ENCODE results near the gene INTS1.

The INTS1 gene

DNA sequence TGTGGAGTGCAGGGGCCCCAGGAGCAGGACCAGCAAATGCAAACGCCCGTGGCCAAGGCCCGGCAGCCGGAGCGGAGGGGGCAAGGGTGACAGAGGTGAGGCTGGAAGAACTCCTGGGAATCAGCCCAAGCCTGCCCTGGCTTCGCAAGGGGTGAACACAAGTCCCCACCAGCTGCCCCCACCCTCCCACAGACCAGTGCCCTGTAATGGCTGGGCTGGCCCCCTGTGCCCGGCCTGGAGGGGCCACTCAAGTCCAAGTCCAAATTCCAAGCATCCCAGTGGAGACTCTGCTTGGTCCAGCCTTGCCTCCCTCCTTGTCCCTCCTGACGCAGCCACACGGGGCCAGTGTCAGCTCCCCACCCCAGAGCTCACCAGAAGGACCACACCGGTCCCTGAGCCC, 73.0 kb downstream of the INTS1 start:
- no peak for DNase-seq (ENCODE audit: low read depth)

DNA sequence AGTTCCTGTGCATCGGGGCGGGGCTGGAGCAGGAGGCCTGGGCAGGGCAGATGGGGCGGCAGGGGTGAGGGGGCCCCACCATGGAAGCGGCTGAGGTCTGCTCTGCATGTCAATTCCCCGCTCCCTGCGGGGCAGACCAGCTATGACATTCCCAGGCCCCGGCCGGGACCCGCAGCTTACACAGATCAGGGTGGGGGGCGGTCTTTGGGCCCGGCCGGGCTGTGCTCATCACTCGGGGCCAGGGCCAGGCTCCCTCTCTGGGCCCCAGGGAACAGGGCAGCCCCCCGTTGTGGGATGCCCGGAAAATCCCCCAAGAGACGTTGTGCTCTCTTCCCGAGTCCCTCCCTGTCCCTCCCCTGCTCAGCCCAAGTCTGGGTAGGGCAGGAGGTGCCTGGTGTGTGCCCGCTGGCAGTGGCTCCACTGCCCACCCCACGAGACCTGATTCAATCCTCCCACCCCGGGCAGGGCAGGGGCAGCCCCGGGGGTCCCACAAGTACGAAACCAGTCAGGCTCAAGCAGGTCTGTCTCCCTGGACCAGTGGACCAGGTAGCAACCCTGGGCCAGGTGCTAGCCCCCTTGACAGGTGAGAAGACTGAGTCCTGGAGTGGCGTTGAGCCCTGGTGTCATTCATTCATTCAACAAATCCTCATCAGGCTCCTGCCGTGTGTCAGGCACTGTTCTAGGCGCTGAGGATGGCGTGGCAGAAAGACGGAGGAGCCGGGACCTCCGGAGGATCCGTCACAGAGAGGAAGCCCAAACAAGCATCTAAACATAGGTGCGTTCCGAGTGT, 73.9 kb downstream of the INTS1 start:
- no peak for DNase-seq (ENCODE audit: low read depth)

DNA sequence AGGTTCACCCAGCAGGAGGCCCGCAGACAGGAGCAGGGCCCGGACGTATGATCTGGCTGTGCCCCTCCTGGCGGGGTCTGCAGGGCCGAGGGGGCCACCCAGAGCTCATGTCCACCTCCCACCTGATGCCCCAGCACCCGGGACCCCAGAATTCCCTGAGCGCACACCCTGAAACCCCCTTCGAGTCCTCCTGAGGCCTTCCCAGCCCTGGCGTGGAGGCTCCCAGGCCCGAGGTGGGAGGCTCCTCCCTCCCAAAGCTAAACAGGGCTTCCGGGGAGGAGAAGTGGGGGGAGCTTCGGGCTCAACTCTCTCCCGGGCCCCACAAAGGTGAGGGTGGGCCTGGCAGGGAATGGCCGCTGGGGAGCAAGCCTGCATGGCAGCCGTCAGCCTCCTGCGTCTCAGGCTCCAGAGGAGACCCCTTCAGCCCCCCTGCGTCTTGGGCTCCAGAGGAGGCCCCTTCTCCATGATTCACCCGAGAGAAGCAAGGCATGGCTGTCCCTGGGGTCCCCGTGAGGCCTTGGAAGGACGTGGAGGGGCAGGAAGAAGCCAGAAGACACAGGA, 75.2 kb downstream of the INTS1 start:
- no peak for DNase-seq (ENCODE audit: low read depth)

DNA sequence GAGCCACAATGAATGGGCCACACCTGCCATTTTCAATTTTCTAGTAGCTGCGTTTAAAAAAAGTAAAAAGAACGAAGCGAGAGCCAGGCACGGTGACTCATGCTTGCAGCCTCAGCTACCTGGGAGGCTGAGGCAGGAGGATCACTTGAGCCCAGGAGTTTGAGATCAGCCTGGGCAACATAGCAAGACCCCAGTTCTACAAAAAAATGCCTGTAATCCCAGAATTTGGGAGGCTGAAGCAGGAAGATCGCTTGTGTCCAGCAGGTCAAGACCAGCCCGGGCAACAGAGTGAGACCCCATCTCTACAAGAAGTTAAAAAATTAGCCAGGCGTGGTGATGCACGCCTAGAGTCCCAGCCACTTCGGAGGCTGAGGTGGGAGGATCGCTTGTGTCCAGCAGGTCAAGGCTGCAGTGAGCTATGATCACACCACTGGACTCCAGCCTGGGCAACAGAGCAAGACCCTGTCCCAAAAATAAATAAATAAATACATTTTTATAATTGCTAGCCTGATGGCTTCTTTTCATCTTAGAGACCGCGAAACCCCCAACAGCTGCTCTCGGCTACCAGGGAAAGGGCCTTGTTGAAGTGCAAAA, 77.0 kb downstream of the INTS1 start:
- no peak for DNase-seq (ENCODE audit: low read depth)

DNA sequence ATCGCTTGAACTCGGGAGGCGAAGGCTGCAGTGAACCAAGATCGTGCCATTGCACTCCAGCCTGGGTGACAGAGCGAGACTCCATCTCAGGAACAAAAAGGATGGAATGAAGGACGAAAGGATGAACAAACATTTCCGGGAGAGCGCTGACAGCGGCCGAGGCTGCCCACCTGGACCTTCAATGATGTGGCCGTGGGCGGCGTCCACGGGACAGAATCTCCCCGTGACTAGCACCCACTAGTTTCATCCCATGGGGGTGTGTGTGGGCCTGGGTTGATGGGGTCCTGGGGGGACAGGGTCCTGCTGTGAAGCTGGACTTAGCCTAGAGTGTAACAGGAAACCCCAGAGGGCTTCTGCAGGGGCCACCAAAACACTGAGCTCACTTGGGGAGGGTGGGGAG, 77.7 kb downstream of the INTS1 start:
- DNase-seq (ENCODE audit: low read depth), result no peak

DNA sequence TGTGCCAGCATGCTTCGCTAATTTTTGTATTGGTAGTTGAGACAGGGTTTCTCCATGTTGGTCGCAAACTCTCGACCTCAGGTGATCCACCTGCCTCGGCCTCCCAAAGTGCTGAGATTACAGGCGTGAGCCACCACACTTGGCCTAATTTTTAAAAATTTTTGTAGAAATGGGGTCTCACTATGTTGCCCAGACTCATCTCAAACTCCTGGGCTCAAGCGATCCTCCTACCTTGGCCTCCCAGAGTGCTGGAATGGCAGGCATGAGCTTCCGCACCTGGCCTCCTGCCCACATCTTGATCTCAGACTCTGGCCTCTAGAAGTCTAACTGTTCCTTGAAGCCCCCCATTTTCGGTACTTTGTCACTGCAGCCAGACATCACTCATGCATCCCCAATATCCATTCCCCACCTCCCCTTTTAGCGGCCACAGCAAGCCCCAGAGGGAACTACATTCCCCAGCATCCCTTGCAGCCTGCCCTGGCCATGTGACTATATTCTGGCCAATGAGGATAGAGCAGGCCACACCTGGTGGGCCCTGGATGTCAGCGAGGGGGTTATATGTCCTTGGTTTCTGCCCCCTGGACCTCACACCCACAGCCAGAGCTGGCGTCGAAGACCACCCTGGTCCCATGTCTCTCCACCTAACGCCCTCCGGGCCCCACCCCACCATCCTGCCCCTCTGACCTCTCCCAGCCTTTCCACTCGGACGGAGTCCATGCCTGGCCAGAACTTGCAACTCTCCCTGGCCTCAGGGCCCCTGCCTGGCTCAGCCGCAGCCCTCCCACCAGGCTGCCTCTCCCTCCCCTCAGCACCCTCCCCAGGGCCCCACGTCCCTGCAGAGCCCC, 78.7 kb downstream of the INTS1 start:
- DNase-seq (ENCODE audit: low read depth), result no peak

DNA sequence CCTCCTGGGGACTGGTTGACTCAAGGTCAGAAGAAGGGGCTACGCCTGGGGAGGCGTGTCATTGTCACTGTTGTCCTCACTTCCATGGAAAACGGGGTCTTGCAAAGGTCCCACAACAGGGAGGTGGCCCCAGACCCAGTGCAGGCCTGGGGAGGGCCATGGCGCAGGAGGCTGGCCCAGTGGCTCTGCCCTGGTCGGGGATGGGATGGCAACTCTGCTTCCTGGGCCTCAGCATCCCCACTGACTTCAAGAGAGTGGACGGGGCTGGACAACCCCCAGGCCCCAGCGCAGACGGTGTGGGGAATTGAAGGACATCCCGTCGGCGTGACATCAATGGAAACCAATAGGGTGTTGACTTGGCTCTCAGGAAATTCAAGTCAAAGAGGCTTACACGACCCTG, 80.1 kb downstream of the INTS1 start:
- DNase-seq (ENCODE audit: low read depth), result no peak

DNA sequence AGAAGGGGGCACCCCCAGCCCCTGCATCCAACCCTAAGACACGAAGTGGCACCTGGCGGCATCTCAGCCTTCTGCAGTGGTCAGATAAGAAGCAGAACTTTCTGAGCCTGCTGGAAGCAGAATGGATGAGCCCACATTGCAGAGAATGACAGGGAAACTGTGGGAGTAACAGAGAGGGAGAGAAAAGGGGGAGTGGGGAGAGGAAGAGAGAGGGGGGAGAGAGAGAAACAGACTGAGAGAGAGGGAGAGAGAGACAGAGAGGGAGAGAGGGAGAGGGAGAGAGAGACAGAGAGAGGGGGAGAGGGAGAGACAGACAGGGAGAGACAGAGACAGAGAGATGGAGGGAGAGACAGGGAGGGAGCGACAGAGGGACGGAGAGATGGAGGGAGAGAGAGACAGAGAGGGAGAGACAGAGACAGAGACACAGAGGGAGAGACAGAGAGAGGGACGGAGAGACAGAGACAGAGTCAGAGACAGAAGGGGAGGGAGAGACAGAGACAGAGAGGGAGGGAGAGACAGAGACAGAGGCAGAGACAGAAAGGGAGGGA, 80.9 kb downstream of the INTS1 start:
- no peak for DNase-seq (ENCODE audit: low read depth)

DNA sequence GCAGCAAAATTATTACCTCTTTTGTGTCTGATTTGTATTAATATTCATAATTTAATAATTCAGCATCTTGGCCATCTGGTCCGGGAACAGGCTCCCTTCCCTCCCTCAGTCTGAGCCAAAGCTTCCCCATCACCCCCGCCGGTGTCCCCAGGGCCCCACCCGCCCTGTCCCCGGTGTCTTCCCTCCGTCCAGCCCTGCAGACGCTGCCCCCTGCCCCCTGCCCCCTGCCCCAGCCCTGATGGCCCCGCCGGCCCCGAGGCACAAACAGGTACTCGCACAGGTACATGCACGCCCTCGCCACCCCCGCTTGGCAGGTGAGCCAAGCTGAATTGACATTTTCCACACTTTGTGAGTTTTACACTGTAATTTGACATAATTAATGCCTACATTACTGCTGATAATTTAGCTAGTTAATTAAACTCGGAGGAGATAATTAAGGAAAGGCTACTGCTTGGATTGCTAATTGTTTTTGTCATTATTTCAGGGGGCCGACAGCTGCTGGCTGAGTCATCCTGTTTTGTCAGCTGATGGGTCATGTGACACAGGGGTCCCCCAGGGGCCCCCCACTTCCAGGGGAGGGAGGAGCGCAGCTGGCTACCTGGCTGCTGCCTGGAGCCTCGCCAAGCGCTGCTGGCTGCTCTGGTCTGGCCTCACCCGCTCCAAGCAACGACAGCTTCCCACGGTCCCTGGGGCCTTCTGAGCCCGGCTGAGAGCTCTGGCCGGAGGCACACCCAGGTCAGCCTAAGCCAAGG, 81.5 kb downstream of the INTS1 start:
- no peak for DNase-seq (ENCODE audit: low read depth)

DNA sequence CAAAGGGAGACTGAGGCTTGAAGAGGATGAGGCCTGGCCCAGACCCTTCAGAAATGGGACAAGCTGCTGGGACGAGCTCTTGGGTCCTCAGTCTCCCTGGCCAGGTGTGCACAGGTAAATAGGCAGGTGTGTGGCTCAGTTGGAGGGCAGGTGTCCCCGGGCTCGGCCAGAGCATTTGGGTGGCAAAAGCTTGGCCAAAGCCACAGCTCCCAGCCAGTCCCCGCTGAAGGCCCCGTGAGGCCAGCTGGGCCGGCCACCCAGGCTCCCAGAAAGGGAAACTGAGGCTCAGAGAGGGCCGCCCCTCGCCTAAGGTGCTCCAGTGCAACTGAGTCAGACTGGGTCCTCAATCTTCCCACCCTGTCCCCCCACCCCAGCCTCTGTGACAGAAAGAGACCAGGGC, 82.2 kb downstream of the INTS1 start:
- no peak for DNase-seq (ENCODE audit: low read depth)

DNA sequence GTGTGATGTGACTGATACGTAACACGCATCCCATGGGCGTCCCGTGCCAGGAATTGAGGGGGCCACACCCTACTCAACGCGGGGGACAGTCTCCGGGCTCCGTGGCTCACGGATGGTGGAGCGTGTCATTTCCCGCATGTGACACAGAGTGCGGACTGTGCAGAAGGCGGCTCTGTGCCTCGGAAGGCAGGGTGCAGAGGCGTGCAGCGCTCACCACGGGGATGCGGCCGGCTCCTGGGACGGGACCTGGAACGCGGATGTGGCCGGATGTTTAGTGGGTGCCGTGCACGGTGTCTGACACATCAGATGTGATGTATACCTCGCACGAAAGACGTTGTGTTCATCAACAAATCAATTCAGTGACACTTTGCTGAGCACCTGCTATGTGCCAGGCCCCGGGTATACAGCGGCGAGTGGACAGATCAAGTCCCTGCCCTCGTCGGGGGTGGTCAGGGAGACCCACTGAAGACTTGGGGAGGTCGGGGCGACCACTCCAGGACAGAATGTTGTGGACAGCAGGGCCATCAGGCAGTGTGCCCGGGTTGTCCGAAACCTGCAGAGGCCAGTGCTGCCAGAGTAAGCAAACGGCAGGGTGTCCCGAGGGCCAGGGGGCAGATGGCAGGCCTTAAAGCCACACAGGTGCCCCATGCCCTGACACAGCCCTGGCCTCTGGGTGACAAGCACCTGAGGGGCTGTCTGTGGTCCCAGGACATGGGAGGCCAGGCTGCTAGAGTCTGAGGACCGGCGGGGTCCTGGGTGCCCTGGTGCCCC, 83.0 kb downstream of the INTS1 start:
- DNase-seq (ENCODE audit: low read depth), result no peak
